Heart left ventricle (tissue), 16 donors: Measurements from ENCODE around the gene NQO1. TPM values are rescaled to one million over a fixed set of nuclear protein-coding genes. Genes with fewer than 3 reads are reported as not detected.

Source experiments
- ATAC-seq, 4 donors: fragments of 200-7000 bp; cut with Tn5 transposase; one replicate each; pipeline ENCODE4 v1.9.1; 2020 to 2022; ENCODE audit warnings: moderate library complexity in 4 of 4, mild to moderate bottlenecking in 3 of 4, moderate number of reproducible peaks in 1 of 4
- DNase-seq, 5 donors: peaks; one replicate each; pipeline ENCODE4 v3.0.0-alpha.2; 2020
- H3K27ac ChIP-seq, 12 donors: fragments of 200-600 bp; sonication (generic) in 4 of 12; one replicate each; pipeline versions ENCODE4 v1.5.0 to v1.8.0; 2016 to 2022; ENCODE audit warnings: mild to moderate bottlenecking in 2 of 12
- H3K27me3 ChIP-seq, 9 donors: fragments of 200-600 bp; sonication (generic) in 2 of 9; one replicate each; pipeline versions ENCODE4 v1.5.1 to v1.8.0; 2016 to 2022; ENCODE audit warnings: mild to moderate bottlenecking in 3 of 9
- H3K36me3 ChIP-seq, 9 donors: fragments of 200-600 bp; sonication (generic) in 2 of 9; one replicate each; pipeline versions ENCODE4 v1.5.0 to v1.8.0; 2018 to 2022; ENCODE audit warnings: mild to moderate bottlenecking in 2 of 9
- H3K4me1 ChIP-seq, 12 donors: fragments of 200-600 bp; sonication (generic) in 4 of 12; one replicate each; pipeline versions ENCODE4 v1.5.0 to v1.8.0; 2016 to 2022; ENCODE audit warnings: mild to moderate bottlenecking in 3 of 12
- H3K4me3 ChIP-seq, 12 donors: fragments of 200-600 bp; sonication (generic) in 4 of 12; one replicate each; pipeline versions ENCODE4 v1.5.0 to v1.8.0; 2017 to 2022; ENCODE audit warnings: mild to moderate bottlenecking in 9 of 12, moderate library complexity in 4 of 12
- H3K9me3 ChIP-seq, 12 donors: fragments of 200-600 bp; sonication (generic) in 4 of 12; one replicate each; pipeline versions ENCODE4 v1.5.0 to v1.8.0; 2016 to 2022; ENCODE audit warnings: mild to moderate bottlenecking in 1 of 12
- CTCF ChIP-seq, 12 donors: fragments of 200-600 bp; sonication (generic) in 4 of 12; IDR thresholded peaks; one replicate each; pipeline versions ENCODE4 v1.5.0 to v1.8.0; 2018 to 2022; ENCODE audit warnings: antibody characterized with exemption in 12 of 12, mild to moderate bottlenecking in 5 of 12
- POLR2A ChIP-seq, 2 donors: fragments of 450-650 bp; IDR thresholded peaks; one replicate each; pipeline ENCODE4 v1.6.1; 2017; ENCODE audit warnings: antibody characterized with exemption in 2 of 2, mild to moderate bottlenecking in 2 of 2, moderate library complexity in 2 of 2
- WGBS, 4 donors: extraction: QIAGEN DNeasy Blood & Tissue Kit in 2 of 4; methylation state at CpG; one replicate each; pipeline versions ENCODE4 v1.1.5 to v1.1.7; 2013 to 2018; 5-methylcytosine and 5-hydroxymethylcytosine counted together
- intact Hi-C, 10 donors: fragments of 100-400 bp; cut with DNase I; formaldehyde crosslinking; loops; one replicate each; pipeline versions ENCODE4 v1.11.1 to v1.14.2; 2022
- polyA plus RNA-seq, 2 donors: library from polyadenylated mRNA; stranded (reverse); fragments of 200-250 nt; gene quantifications; one replicate each; pipeline ENCODE4 v1.2.3, GENCODE V29; 2013
- total RNA-seq, 9 donors: library from RNA; depleted of rRNA in 2 of 9; stranded (reverse); fragments of >200 nt in 2 of 9; fragmentation: NEBNext Ultra II Directional in 3 of 9; extraction: Animal tissue kit (Norgen Biotek cat#: 25700) in 3 of 9; gene quantifications; one replicate each; pipeline versions ENCODE4 v1.1.0 to v1.2.4, GENCODE V29; 2016 to 2023
- donor health status: ischemic (EF 13 %, LVEDD 7.1; RV severe dilation, severe dysfunction).
- donor health status: healthy with polysubstance abuse.
- donor health status: DM: no; HTN: yes; CAD: no.
- donor health status: DM: no; HTN: no; CAD: no.
- donor health status: ischemic (EF 25% LVEDD 6.9; RV normal size, moderate dysfunction).
- donor health status: ischemic (EF 25% LVEDD 5.7; RV mildly dilated, moderate dysfunction).
- donor health status: healthy.
- donor health status: DM: yes; HTN: yes; CAD: no.
- donor health status: ischemic (EF 35%, LVEDD 5.7; RV mildly dilated, moderate dysfunction).
- donor health status: nonischemic (EF 11% LVEDD 7.7; RV severe dilation, severe dysfunction).
- donor health status: DM: yes; HTN: yes; CAD: no.
- donor health status: PGD.
- donor health status: ischemic (EF 29% LVEDD 5.4; RV normal size, mild dysfunction).
- donor health status: nonischemic (EF 23%, LVEDD 6.1; RV moderate dilation, normal function).

Gene NQO1
- total and polyA plus RNA-seq, 11 donors: 7.6 to 76.8 (median 12.8) TPM

- TF ChIP-seq CTCF (IDR thresholded peaks at IDR 0.05) (no peak), POLR2A (IDR thresholded peaks at IDR 0.05) (no peak)
- no peak for ATAC-seq
- H3K36me3 ChIP-seq: peaks cover 0 to 100% (median 95%) of the 10 kb centered on the region in 9 donors
- H3K9me3 ChIP-seq: no peaks in the 10 kb centered on the region
- H3K4me3 ChIP-seq: no peak overlapping the region
- H3K27me3 ChIP-seq: no peaks in the 10 kb centered on the region
- no peaks in the 10 kb centered on the region for H3K4me1 ChIP-seq
- intact Hi-C loops: no loop called here
- DNase-seq: no peak
- no peak overlapping the region for H3K27ac ChIP-seq
Observed at GRCh38 chr16:69680358-69680757, 46.0 kb downstream of the NQO1 start.

GRCh38 chr16:69672998-69673713 lies 53.2 kb downstream of the NQO1 start:
- no peak for ATAC-seq
- Histone ChIP-seq H3K4me3 (no peak overlapping the region), H3K27me3 (no peaks in the 10 kb centered on the region), H3K36me3 (peaks cover 0 to 95% (median 85%) of the 10 kb centered on the region in 9 donors), H3K4me1 (no peaks in the 10 kb centered on the region), H3K9me3 (no peaks in the 10 kb centered on the region), H3K27ac (no peak overlapping the region)
- intact Hi-C loops: no loop called here
- no peak for TF ChIP-seq POLR2A (IDR thresholded peaks at IDR 0.05)
- no peak for TF ChIP-seq CTCF (IDR thresholded peaks at IDR 0.05)
- DNase-seq: no peak
- 77 to 91% (median 87%) methylated on average over 3 of the region's 3 CpGs for WGBS, 4 donors

- TF ChIP-seq POLR2A (IDR thresholded peaks at IDR 0.05): no peak
- TF ChIP-seq CTCF (IDR thresholded peaks at IDR 0.05): no peak
- Histone ChIP-seq H3K27ac (no peak overlapping the region), H3K36me3 (peaks cover 0 to 95% (median 85%) of the 10 kb centered on the region in 9 donors), H3K9me3 (no peaks in the 10 kb centered on the region), H3K4me1 (no peaks in the 10 kb centered on the region), H3K27me3 (no peaks in the 10 kb centered on the region), H3K4me3 (no peak overlapping the region)
- DNase-seq (no peak), ATAC-seq (no peak)
- intact Hi-C loops: no loop called here
- 90 to 97% (median 93%) methylated on average over 2 of the region's 2 CpGs for WGBS, 4 donors
Observed at GRCh38 chr16:69672315-69672997, 53.9 kb downstream of the NQO1 start.

- no peak for TF ChIP-seq CTCF (IDR thresholded peaks at IDR 0.05)
- TF ChIP-seq POLR2A (IDR thresholded peaks at IDR 0.05): no peak
- no peaks in the 10 kb centered on the region for H3K27me3 ChIP-seq
- no peak for ATAC-seq
- no peak overlapping the region for H3K4me3 ChIP-seq
- WGBS, 4 donors: 74 to 84% (median 80%) methylated on average over 1 of the region's 1 CpG
- H3K9me3 ChIP-seq: no peaks in the 10 kb centered on the region
- intact Hi-C loops: no loop called here
- H3K27ac ChIP-seq: no peak overlapping the region
- peaks cover 0 to 77% (median 63%) of the 10 kb centered on the region in 9 donors for H3K36me3 ChIP-seq
- H3K4me1 ChIP-seq: no peaks in the 10 kb centered on the region
- DNase-seq: no peak
Observed at GRCh38 chr16:69669577-69669976, 56.8 kb downstream of the NQO1 start.
